ENCODE measurements around the gene KDM6B.

Gene KDM6B

GRCh38 chr17:7840441-7840840 lies 6.4 kb downstream of the KDM6B start:
- DNase-seq (ENCODE audit: low read depth in 1 of 2, low spot score in 1 of 2): no peak

GRCh38 chr17:7840875-7841274 lies 6.9 kb downstream of the KDM6B start:
- no peak for DNase-seq (ENCODE audit: low read depth in 1 of 2, low spot score in 1 of 2)

GRCh38 chr17:7841396-7841914 lies 7.4 kb downstream of the KDM6B start:
- peak; percentile 93 to 94 for DNase-seq (ENCODE audit: low read depth in 1 of 2, low spot score in 1 of 2)

DNA sequence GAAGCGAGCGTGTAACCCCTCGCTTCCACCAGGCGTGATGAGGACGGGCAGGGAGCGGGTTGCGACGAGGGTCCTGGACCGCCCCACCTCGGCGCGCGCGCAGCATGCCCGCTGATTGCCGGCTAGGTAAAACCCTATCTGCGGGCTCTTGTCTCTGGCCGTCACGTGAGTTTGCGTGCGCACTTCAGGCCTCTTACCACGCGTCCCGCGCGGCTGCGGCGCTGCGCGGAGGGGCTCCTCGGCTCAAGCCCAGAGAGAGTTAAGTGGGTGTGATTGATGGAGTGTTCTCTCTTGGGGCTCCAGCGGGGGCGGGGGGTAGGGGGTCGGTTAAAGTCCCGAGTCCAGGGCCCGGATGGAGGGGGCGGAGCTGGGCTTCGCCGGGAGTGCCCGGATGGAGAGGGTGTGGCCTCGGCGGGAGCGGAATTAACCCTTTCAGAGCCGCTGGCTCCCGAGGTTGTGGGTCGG lies 7.9 kb downstream of the KDM6B start:
- peak; percentile 75 for DNase-seq (ENCODE audit: low read depth in 1 of 2, low spot score in 1 of 2)

DNA sequence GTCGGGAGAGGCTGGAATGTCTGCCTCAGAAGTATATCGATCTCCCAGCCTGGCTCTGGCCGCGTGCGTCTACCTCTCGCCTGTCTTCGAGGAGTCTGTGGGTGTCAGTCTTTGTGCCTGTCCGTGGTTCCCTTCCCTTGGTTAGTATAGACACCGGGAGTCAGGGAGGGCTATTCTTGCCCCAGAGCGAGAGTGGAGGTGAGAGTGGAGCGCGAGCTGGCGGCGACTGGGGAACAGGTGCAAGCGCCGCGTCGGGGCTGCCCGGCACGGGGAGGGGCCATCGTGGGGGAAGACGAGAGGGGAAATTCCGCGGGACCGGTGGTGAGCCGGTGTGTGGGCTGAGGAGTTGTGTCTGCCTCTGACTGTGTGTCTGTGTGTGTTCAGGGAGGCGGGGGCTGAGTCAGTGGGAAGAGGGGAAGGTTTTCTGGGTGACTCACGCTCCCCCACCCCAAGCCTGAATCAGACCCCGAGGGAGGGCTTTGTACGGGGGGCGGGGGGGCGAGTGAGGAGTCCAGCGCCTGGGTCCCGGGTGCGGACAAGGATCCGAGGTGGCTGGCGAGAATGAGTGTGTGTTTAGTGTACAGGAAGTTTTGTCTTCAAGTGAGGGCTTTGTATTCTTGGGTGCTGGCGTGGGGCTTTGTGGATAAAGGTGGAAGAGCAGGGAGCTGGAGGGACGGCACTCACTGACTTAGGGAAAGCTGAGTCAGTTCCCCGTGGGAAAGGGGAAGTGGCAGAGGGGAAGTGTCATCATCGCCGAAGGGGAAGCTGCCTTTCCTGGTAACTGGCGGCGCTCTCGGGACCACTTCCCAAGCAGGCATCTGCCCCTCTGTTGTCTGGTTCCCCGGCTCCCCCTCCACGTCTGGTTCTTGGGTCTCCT lies 8.6 kb downstream of the KDM6B start:
- DNase-seq (ENCODE audit: low read depth in 1 of 2, low spot score in 1 of 2): peak; percentile 94 to 95

DNA sequence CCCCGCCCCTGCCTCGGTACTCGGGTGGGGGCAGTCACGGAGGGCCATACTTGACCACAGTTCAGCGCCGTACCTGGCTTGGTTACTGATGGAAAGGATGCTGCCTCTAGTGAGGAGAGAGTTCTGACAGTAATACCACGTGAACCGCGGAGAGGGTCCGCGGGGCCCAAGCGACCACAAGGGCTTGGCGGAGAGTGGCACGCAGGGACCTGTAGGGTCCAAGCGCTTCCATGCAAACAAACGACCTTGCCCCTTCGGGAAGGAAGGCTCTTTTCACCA lies 9.2 kb downstream of the KDM6B start:
- no peak for DNase-seq (ENCODE audit: low read depth in 1 of 2, low spot score in 1 of 2)

DNA sequence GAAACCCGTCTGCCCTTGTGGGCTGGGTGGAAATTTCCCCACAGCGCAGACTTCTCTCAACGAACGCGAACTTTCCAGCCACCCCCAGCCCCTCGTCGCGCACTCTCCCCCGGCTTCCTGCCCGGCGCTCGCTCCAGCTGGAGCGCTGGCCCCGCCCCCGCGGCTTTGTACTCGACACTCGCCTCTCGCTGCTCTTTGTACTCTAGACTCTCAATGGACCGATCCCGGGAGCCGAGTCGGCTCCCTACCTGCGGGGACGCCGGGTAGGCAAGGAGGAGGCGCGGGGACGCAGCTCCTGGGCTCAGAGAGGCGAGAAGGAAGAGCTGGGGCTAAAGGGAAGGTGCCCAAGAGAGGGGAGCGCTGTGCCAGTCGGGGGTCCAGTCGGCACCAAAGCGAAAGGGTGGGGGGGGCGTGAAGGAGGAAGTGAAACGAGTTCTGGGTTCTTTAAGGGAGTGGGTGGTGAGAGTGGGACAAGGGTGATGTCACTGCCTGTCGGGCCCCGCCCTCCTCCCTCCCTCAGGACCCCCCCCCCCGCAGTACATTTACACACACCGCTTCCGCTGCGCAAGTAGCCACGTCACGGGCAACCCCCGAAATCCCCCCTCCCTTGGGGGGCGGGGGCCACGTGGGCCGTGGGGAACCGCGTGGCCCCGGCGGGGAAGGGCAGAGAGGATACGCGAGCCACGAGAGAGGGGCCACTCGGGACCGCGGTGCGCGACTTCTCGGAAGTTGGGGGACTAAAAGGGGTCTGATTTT lies 9.7 kb downstream of the KDM6B start:
- DNase-seq (ENCODE audit: low read depth in 1 of 2, low spot score in 1 of 2): peak; percentile 91

DNA sequence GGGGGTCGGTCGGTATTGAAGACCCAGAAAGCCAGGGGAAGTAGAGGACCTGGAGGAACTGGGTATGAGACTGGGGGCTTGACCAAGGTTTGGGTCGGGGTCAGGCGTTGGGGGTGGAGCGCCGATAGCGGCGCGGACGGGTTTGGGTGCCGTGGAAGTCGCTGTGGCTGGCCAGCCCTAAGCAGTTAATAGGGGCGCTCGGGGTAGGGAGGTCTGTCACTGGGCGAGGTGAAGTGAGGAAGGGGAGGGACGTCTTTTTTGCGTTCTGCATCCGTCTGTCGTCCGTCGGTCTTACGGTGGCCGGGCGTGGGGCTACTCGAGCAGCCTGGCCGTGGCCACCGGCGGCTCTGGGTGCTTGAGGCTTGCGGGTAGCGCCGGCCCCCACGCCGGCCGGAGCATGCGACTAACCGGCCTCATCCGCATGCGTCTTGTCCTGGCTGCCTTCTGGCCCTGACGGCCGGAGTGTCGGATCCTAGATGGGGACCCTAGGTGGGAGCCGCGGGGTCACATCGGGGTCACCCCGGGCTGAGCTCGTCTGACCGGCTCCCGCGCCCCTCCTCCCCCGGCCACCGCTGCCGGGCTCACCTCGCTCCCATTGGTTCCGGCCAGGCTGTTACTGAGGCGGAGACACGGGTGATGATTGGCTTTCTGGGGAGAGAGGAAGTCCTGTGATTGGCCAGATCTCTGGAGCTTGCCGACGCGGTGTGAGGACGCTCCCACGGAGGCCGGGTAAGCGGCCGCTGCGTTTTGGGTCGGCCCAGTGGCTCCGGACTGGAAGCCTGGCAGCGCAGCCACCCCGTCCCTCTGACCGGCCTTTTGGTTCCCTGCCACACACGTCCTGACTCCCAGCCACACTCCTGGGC lies 10.5 kb downstream of the KDM6B start:
- peak; percentile 58 to 68 for DNase-seq (ENCODE audit: low read depth in 1 of 2, low spot score in 1 of 2)

DNA sequence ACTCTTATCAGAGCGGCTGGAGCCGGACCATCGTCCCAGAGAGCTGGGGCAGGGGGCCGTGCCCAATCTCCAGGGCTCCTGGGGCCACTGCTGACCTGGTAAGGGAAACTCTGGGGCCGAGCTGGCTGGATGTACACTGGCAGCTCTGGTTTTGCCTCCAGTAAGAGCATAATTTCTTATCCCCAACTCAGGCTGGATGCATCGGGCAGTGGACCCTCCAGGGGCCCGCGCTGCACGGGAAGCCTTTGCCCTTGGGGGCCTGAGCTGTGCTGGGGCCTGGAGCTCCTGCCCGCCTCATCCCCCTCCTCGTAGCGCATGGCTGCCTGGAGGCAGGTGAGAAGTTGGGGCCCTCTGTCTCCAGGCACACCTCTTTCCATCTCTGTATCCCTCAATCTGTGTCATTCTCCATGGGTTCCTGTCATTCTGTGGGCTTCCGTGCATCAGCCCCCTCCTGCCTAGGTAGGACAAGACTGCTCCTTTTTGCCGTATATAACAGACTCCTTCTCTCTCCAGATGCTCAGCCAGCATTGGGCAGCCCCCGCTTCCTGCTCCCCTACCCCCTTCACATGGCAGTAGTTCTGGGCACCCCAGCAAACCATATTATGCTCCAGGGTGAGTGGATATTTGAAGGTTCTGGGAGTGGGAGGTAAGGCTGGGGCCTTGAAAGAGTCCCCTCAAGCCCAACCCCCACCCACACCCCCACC lies 11.5 kb downstream of the KDM6B start:
- no peak for DNase-seq (ENCODE audit: low read depth in 1 of 2, low spot score in 1 of 2)

- no peak for DNase-seq (ENCODE audit: low read depth in 1 of 2, low spot score in 1 of 2)
Observed at GRCh38 chr17:7846063-7846735, 12.2 kb downstream of the KDM6B start.

DNA sequence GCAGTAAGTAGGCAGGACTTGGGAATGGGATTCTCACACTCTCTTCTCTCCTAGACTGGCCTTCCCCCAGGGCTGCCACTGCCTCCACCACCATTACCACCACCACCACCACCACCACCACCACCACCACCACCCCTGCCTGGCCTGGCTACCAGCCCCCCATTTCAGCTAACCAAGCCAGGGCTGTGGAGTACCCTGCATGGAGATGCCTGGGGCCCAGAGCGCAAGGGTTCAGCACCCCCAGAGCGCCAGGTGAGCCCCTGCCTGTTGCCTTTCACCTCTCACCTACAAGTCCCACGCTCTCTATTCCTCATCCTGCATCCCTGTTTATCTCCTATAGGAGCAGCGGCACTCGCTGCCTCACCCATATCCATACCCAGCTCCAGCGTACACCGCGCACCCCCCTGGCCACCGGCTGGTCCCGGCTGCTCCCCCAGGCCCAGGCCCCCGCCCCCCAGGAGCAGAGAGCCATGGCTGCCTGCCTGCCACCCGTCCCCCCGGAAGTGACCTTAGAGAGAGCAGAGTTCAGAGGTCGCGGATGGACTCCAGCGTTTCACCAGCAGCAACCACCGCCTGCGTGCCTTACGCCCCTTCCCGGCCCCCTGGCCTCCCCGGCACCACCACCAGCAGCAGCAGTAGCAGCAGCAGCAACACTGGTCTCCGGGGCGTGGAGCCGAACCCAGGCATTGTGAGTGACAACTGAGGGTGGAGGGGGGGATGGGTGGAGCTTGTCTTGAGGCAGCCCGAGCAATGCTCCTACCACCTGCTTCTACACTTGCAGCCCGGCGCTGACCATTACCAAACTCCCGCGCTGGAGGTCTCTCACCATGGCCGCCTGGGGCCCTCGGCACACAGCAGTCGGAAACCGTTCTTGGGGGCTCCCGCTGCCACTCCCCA lies 13.0 kb downstream of the KDM6B start:
- DNase-seq (ENCODE audit: low read depth in 1 of 2, low spot score in 1 of 2): no peak

GRCh38 chr17:7848131-7848579 lies 14.1 kb downstream of the KDM6B start:
- DNase-seq (ENCODE audit: low read depth in 1 of 2, low spot score in 1 of 2): no peak

GRCh38 chr17:7848739-7849129 lies 14.7 kb downstream of the KDM6B start:
- DNase-seq (ENCODE audit: low read depth in 1 of 2, low spot score in 1 of 2): no peak

DNA sequence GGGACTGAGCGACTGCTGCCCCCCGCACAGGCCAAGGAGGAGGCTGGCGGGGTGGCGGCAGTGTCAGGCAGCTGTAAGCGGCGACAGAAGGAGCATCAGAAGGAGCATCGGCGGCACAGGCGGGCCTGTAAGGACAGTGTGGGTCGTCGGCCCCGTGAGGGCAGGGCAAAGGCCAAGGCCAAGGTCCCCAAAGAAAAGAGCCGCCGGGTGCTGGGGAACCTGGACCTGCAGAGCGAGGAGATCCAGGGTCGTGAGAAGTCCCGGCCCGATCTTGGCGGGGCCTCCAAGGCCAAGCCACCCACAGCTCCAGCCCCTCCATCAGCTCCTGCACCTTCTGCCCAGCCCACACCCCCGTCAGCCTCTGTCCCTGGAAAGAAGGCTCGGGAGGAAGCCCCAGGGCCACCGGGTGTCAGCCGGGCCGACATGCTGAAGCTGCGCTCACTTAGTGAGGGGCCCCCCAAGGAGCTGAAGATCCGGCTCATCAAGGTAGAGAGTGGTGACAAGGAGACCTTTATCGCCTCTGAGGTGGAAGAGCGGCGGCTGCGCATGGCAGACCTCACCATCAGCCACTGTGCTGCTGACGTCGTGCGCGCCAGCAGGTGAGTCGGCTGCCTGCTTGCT lies 15.2 kb downstream of the KDM6B start:
- no peak for DNase-seq (ENCODE audit: low read depth in 1 of 2, low spot score in 1 of 2)

DNA sequence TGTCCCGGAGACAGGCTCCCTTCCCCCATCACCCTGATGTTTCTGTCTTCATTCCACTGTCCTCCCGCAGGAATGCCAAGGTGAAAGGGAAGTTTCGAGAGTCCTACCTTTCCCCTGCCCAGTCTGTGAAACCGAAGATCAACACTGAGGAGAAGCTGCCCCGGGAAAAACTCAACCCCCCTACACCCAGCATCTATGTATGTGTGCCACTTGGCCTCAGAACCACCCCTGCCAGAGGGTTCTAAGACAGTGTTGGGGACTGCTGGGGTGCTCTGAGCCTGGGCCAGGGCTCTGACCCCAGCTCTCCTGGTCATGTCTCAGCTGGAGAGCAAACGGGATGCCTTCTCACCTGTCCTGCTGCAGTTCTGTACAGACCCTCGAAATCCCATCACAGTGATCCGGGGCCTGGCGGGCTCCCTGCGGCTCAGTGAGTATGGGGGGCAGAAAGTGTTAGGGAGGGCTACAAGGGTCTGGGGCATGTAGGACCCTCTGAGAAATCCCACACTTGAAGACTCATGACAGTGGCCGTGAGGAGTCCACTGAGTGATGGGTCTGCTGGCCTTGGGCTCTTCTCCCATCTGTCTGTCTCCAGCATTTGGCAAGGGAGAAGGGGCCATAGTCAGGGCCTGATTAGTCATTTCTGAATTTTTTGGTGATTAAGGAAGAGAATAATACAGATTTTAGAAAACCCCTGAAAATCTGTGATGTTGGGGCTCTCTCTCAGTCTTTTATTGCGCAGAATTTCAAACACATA lies 15.9 kb downstream of the KDM6B start:
- no peak for DNase-seq (ENCODE audit: low read depth in 1 of 2, low spot score in 1 of 2)

DNA sequence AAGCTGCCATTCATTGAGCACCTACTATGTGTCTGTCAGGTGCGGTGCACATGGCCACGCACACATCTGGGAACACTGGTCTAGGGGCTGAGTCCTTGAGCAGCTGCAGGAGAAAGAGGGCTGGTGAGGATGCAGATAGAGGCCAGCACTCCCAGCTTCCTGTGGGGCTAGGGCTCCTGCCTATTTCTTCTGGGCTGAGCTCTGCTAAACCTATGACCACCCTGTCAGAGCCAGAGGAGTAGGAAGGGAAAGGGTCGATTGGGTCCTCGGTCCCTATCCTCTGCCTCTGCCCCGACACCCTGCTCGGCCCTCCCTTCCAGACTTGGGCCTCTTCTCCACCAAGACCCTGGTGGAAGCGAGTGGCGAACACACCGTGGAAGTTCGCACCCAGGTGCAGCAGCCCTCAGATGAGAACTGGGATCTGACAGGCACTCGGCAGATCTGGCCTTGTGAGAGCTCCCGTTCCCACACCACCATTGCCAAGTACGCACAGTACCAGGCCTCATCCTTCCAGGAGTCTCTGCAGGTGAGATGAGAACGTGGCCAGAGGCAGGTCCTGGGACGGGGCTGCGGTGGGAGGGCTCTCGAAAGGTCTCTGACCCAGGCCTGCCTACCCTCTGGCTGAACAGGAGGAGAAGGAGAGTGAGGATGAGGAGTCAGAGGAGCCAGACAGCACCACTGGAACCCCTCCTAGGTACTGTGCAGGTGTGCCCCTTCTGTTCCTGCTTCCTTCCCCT lies 16.9 kb downstream of the KDM6B start:
- DNase-seq (ENCODE audit: low read depth in 1 of 2, low spot score in 1 of 2): no peak
